HG02970 (cell line): ENCODE measurements around the gene ELAVL1.

Source experiments
- ATAC-seq: cut with Tn5 transposase; IDR thresholded peaks from one replicate; pipeline ENCODE4 v1.9.1; 2021; ENCODE audit warnings: mild to moderate bottlenecking, moderate library complexity, moderate number of reproducible peaks; ENCODE audit not compliant: unreplicated experiment, low FRiP score

Gene ELAVL1

DNA sequence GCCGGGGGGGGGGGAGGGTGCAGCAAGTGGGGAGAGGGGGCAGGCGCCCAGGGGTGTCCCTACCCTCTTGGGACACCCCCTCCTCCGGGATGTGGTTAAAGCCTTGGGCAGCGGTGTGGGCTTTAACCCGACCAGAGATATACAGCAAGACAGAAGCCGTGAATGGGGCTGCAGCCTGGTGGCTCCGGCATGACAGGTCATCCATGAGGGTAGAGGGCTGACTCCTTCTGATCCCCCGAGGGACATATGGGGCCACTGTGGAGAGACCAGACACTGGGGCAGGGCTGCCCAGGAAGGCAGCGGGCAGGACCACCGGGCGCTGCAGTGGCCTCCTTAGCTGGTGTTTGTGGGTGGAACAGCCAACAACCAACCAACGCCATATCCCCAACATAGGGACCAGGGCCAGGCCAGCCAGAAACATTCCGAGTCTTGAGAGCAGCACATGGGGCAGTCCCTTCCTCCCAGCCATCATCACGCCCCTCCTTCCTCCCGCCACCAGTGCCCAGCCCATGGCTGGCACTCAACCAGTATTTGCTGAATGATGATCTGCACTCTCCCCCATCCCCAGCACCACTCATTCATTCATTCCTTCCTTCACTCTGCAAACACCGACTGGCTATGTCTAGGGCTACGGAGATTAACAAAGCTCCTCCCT, 18.2 kb downstream of the ELAVL1 start:
- no peak for ATAC-seq

DNA sequence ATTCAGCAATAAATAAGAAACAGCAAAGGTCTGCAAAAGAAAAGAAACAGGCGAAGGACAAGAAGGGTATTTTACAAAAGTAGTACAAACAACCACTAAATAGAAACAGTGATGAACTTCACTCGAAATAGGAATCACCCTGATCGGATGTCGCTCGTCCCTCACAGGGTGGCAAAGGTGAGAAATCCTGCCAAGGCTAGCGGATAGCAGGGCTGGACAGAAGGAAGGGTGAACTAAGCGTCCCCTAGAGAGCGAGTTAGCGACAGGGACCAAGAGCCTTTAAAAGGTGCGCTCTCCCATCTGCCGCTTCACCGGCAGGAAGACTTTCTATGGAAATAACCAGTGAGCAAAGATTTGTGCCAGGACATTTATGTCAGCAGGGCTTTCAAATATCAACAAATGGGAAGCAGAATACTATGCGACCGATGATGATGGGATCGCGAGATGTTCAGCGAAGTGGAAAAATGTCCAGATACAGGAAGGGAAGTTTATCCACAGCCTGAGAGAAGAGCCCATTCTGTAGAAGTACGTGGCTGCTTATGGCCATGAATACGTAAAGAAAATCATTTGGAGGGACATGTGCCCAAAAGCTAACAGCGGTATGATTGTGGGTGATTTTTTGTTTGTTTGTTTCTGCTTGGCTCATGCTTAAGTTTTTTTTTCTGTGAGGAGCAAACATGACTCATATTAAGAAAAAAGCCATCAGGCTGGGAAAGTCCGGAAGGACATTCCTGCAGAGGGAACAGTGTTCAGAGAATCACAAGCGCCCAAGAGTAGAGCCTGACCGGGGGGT, 18.9 kb downstream of the ELAVL1 start:
- ATAC-seq: no peak

DNA sequence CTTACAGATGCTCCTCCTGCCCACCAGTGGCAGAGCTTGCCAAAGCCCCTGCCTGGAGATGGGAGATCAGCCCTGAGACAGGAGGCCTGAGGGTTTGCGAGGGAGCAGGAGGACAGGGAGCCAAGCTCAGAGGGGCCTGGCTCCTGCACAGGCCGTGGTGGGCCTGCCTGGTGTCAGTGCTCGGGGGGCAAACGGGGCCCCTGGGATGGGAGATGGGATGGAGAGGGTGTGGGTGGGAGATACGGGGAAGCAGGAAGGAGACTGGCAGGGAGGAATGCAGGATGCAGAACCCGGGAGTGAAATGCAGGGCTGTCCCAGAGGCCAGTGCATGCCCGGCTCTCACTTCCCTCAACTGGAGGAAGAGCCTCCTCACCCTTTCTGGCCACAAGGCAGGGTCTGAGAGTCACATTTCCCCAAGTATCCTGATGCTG, 19.9 kb downstream of the ELAVL1 start:
- no peak for ATAC-seq

DNA sequence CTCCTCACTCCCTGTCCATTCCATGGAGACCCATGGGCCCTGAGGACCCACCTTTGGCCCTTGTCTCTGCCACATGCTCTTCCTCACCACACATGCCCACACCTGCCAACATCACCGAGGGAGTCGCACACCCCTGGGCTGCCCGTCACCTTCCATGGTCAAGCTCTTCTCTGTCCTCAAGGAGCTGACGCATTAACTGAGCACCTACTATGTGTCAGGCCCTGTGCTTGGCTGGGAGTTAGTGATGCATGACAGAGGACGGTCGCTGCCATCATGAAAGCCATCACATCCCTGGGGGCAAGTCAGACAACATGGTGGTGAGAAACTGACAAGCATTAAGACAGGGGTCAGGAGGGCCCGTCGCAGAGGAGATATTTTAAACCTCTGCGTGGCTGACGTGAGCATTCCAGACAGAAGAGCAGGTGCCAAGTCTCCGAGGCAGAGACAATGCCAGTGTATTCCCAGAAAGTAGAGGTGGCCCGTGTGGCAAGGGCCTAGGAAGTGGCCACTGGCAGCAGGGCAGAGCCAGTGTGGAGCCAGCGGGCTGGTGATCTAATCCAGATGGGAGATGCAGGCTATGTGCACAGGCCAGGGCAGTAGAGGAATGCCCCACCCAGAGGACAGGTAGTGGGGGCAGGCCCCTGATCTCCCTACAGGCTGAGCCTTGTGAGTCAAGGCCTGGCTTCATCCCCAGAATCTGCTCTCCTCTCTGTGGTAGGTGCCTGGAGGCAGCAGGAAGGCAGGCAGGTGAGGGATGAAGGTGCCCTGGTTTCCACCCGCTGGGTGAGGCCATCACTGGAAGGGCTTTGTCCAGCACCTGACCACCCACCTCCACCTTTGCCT, 21.2 kb downstream of the ELAVL1 start:
- no peak for ATAC-seq

DNA sequence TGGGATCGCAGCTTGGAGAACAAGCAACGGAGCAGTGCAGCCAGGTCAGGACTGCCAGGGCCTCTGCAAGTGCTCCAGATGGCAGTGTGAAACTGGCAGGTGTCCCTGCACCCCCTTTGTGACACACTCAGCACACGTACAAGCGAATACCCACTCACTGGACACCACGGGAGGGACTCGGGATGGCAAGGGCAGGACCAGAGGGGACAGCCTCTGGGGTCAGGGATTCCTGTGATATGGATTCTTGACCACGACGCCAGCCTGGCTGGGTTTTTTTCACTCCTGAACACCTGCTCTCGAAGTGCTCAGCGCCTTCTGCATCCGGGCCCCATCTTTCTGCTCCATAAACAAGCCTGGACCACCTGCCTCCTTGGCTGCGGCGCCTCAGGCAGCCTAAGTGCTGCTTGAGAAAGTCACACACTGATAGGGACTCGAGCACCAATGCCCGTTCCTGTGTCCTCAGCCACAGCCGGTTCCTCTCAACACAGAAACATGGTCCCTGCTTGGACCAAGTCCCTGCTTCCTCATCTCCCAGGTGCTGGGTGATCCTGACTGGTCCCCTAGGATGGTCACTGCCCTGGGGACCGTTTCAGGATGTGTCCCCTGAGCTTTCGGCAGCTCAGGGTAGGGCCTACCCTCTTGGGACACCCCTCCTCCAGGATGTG, 22.0 kb downstream of the ELAVL1 start:
- no peak for ATAC-seq

DNA sequence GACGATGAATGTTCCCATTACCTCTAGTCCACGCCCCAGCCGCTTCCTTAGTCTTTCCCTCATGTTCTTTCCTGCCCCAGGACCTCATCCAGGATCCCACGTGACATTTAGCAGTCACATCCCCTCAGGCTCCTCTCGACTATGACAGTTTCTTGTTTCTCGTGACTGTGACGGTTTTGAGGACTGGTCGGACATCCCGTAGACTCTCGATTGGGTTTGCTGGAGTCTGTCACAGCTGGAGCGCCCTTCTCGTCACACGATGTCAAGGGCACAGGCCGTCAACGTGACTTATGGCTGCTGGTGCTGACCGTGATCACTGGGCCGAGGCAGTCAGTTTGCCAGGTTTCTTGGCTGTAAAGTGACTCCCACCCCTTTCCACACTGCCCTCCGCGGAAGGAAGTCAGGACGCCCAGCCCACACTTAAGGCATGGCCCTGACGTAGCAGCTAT, 22.8 kb downstream of the ELAVL1 start:
- no peak for ATAC-seq

DNA sequence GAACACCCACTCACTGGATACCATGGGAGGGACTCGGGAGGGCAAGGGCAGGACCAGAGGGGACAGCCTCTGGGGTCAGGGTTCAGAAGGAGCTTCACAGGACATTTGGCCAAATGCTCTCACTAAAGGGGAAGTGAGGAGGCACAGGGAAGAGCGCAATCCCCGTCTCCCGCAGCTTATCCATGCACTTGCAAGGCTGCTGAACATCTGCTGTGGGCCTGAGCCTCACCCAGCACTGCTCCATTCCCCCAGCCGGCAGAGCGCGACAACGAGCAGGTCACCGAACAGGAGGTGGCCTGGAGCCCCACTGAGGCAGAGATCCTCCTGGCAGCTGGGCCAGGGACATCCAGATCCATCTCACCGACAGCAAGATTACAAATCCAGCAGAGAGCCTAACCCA, 23.3 kb downstream of the ELAVL1 start:
- no peak for ATAC-seq

DNA sequence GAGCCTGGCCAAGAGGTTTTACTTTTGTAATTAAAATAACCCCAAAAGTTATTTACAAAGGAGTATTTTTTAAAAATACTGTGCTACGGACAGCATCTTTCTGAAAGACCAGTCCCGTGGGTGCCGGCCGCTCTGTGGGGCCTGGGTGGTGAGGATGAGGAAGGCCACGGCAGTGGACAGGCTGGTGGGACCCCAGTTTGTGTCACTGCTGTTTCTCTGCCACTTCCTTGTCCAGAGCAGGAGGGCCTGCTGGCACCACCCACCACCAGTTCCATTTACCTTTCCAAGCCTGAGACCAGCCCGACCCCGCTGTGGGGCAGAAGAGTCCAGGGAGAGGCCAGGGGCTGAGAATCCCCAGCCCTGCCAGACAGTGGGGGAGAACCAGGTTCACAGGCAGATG, 23.8 kb downstream of the ELAVL1 start:
- no peak for ATAC-seq

DNA sequence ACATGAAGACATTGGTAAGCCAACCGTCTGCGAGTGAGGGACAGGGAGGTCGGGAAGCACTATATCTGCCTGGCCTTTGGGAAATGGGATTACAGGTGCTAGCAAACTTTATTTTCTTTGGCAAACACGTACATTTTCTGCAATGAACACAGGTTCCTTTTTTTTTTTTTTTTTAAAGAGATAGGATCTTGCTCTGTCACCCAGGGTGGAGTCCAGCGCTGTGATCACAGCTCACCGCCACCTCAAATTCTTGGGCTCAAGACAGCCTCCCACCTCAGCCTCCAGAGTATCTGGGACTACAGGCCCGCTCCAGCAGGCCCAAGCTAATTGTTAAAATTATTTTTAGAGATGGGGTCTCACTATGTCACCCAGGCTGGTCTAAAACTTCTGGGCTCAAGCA, 24.2 kb downstream of the ELAVL1 start:
- ATAC-seq: no peak

DNA sequence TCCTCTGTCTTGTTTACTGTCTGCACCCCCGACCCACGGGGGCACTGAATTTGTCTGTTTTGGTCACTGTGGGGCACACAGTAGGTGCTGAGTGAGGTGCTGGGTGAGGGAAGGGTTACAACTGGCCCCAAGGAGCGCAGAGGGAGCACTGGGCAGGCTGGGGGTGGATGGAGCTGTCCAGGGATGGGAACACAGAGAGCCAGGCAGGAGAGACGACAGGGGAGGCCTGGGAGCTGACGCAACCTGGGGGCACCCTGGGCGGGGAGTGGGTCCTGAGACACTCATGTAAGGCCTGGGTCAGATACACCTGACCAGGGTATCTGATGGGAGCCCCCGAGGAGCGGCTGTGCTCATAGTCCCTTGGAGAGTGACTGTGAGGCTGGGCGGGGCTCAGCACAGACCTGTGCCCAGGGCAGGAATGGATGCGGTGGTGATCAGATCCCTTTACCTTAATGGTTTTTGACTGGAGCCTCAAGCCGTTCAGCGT, 24.8 kb downstream of the ELAVL1 start:
- ATAC-seq: no peak

DNA sequence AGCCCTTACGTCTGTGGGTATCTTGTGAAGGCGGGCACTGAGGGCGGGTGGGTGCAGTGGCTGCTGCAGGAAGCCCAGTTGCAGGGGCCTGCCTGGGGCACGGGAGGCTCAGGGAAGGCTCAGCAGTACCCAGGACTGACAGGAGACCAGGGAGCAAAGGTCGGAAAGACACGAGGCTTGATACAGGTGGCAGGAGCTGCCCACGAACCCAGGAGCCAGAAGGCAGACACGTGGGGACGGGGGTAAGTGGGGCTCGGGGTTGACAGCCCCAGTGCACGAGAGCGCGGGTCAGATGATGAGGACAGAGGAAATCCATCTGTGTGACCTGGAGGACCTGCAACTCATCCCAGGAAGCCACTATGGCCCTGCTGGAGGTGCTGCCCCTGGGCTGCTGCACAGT, 25.3 kb downstream of the ELAVL1 start:
- ATAC-seq: no peak

DNA sequence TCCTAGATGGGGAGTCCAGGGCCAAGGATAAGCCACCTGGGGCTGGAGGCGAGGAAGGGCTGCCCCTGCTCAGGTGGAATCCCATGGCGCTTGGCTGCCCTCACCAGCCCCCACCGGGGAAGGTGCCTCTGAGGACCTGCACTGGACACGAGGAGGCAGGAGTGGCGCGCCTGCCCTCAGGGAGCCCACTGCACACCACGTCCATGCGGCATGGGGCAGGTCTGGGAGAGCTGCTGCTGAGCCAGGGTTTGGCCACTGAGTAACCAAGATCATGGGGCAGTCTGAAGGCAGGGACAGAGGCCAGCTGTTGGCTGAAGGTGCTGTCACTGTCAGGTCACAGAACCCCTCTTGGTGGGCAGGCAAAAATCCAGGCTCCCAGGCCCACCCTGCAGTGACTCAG, 25.9 kb downstream of the ELAVL1 start:
- no peak for ATAC-seq

DNA sequence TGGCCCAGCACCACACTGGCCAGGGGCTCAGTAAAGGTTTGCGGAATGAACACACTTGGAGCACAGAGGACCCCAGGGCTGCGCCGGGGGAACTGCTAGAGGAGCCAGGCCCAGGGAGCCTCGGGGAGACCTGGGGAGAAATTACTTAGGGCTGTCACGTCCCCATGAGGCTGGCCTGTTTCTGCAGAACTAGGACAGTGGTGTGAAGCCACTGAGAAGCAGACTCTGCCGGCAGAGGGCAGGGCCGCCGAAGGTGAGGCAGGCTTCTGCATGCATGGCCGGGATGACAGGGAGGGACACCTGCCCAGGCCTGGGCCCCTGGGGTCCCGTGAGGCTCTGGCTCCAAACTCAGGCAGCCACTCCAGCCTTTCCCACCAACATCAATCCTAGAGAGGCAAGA, 26.4 kb downstream of the ELAVL1 start:
- no peak for ATAC-seq

DNA sequence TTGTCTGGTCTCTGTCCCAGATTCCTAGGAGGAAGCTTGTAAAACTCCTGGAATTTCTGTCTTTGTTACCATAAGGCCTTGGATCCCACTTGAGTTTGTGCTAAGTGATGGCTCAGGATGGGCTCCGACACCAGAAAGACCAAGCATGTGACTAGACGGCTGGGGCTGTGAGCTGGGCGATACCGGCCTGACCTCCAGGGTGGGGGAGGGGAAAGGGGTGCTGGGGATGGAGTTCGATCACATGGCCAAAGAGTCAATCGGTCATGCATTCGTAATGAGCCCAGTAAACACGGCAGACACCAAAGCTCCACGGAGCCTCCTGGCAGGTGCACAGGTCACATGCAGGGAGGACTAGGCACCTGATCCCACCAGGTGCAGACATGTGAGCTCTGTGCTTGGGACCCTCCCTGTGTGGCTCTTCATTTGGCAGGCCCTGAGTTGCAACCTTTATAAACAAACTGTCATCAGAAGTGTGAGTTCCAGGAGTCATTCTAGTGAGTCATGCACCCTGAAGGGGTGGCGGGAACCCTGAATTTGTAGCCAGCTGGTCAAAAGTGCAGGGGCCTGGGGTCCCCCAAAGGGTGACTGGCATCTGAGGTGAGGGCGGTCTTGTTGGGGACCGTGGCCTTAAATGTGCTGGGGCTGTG, 27.1 kb downstream of the ELAVL1 start:
- no peak for ATAC-seq

DNA sequence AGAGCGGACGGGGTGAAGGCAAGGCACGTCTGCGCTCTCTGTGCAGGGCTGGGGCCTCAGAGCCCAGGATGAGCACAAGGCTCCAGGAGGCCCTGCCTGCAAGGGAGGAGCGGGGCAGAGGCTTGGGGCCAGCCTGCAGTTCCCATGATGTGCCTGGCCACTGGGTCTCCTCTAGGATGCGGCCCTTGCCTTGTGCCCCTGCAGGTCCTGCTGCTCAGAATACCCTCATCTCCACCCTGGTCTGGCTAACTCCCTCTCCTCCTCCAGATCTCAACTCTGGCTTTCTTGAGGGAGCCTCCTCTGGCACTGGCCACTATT, 27.8 kb downstream of the ELAVL1 start:
- ATAC-seq: no peak

DNA sequence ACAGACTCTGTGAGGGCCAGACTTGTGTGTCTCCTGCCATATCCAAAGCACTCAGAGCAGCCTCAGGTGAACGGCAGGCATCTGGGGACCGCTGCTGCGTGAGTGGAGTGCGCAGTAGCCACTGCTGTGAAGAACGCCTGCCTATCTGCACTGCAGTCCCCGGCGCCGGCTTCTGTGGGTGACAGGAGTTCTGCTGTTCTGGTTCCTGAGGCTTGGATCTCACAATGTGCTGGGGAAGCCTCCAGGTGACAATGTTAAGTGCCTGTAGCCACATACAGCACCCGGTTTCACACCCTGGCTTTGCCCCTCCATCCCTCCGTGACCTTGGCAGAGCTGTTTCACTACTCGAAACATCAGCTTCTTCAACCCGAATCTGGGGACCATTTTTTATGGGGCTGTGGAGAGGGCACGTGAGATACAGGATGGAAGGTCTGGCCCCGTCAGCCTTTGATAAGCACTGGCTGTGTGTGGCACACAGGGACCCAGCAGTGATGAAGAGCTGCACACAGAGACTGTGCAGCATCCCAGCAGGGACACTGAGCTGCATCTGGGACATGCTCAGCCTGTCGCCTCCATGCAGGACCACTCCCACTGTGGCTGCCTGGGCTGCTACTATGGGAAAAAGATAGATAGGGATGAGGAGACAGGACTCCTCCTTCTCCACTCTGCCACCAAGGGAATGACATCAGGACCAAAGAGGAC, 28.3 kb downstream of the ELAVL1 start:
- no peak for ATAC-seq

DNA sequence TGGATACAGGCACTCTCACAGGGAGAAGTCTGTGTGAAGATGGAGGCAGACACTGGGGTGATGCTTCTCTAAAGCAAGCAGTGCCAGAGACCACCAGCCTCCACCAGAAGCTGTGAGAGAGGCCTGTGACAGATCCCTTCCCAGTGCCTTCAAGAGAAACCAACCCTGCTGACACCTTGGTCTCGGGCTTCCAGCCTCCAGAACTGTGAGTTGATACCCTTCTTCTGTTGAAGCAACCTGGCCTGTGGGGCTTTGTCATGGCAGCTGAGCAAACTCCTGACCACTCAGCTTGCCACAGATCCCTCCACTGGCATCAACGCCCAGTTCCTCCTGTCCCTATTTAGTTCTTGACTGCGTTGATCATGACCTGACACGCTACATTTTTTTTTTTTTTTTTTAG, 29.0 kb downstream of the ELAVL1 start:
- ATAC-seq: no peak

DNA sequence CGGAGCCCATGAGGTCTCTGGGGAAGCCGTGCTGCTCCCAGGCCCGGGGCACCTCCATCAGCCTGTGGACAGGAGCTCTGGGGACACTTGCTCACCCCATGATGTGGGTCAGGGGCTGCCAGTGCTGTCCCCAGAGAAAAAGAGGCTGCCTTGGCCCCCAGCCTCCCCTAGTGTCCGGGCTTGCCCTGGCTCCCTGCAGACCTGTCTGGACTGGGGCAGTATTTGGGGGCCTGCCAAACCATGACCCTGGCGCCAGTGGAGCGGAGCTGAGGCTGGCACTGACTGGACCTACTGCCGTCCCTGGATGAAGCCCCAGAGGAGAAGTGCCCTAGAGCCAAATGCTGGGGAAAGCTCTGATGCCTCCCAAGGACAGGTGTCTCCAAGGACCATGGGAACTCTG, 30.4 kb downstream of the ELAVL1 start:
- ATAC-seq: no peak

DNA sequence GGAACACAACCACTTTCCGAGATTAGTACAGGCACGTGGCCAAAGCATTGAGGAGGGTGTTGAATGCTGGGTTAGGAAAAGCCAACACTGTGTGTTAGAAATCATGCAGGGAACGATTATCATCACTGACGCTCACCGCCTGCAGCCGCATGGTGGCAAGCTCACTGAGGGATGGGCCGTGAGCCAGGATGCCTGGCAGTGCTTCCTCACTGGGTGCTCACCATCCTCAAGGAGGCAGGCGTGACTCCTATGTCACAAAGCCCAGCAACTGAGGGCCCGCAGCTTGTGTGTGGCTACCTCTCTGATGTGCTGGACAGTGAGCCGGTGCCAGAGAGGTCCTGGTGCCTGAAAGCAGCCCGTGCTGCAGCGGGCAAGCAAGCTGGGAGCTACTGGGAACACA, 31.6 kb downstream of the ELAVL1 start:
- ATAC-seq: no peak
